ENCODE data around the gene NMUR1.

- TF ChIP-seq CTCF (IDR thresholded peaks at IDR 0.05 in 4 of 5, conservative IDR thresholded peaks at IDR 0.05 in 1 of 5) (no peak), POLR2A (IDR thresholded peaks at IDR 0.05) (no peak)
Measured at GRCh38 chr2:231486851-231487596, 43.2 kb downstream of the NMUR1 start.
